Measurements from ENCODE around the gene SOX15.

DNA sequence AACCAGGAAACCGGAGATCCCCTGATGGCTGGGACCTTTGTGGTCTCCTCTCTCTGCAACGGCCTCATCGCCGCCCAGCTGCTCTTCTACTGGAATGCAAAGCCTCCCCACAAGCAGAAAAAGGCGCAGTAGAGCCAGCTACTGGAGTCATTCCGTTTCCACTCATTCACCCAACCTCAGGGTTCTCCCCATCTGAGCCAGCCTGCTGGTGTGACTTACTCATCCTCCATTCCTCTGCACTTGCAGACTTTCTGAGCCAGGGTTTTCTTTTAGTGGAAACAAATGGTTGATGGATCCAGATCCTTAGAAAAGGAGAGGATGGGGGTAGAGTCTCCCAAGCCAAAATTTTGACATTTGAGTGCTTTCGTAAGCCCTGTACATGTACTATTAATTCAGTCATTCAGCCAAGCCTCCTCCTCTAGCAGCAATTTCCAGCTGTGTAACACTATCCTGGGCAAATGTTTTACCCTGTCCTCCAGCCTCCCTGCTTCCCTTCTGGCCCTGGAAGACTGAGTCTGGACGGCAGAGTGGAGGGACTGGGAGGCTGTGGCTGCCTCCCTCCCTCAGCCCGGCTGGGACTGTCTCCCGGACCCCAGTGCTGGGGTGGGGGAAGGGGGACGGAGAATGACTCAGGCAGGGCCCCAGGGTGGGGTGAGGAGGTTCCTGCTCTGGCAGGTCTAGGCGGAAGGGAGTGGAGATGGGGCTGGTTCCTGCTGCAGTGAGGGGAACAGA, 2.3 kb downstream of the SOX15 start:
- no peak for TF ChIP-seq POLR2AphosphoS5 (IDR thresholded peaks at IDR 0.05; ENCODE audit: low read depth, low read length)
- TF ChIP-seq, protein P1, sequence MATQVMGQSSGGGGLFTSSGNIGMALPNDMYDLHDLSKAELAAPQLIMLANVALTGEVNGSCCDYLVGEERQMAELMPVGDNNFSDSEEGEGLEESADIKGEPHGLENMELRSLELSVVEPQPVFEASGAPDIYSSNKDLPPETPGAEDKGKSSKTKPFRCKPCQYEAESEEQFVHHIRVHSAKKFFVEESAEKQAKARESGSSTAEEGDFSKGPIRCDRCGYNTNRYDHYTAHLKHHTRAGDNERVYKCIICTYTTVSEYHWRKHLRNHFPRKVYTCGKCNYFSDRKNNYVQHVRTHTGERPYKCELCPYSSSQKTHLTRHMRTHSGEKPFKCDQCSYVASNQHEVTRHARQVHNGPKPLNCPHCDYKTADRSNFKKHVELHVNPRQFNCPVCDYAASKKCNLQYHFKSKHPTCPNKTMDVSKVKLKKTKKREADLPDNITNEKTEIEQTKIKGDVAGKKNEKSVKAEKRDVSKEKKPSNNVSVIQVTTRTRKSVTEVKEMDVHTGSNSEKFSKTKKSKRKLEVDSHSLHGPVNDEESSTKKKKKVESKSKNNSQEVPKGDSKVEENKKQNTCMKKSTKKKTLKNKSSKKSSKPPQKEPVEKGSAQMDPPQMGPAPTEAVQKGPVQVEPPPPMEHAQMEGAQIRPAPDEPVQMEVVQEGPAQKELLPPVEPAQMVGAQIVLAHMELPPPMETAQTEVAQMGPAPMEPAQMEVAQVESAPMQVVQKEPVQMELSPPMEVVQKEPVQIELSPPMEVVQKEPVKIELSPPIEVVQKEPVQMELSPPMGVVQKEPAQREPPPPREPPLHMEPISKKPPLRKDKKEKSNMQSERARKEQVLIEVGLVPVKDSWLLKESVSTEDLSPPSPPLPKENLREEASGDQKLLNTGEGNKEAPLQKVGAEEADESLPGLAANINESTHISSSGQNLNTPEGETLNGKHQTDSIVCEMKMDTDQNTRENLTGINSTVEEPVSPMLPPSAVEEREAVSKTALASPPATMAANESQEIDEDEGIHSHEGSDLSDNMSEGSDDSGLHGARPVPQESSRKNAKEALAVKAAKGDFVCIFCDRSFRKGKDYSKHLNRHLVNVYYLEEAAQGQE (IDR thresholded peaks at IDR 0.05; ENCODE audit: insufficient read depth in 1 of 2, low read depth in 2 of 2, low read length in 1 of 2) = no peak
- TF ChIP-seq, protein P2, sequence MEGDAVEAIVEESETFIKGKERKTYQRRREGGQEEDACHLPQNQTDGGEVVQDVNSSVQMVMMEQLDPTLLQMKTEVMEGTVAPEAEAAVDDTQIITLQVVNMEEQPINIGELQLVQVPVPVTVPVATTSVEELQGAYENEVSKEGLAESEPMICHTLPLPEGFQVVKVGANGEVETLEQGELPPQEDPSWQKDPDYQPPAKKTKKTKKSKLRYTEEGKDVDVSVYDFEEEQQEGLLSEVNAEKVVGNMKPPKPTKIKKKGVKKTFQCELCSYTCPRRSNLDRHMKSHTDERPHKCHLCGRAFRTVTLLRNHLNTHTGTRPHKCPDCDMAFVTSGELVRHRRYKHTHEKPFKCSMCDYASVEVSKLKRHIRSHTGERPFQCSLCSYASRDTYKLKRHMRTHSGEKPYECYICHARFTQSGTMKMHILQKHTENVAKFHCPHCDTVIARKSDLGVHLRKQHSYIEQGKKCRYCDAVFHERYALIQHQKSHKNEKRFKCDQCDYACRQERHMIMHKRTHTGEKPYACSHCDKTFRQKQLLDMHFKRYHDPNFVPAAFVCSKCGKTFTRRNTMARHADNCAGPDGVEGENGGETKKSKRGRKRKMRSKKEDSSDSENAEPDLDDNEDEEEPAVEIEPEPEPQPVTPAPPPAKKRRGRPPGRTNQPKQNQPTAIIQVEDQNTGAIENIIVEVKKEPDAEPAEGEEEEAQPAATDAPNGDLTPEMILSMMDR (IDR thresholded peaks at IDR 0.05) = no peak
